Measurements from ENCODE around the gene PPP2R2C.

- TF ChIP-seq CTCF (IDR thresholded peaks at IDR 0.05; ENCODE audit: poor library complexity, severe bottlenecking) (no peak), EZH2 (IDR thresholded peaks at IDR 0.05; ENCODE audit: borderline replicate concordance, insufficient read depth, low read length, poor library complexity, severe bottlenecking) (no peak), MXI1 (conservative IDR thresholded peaks at IDR 0.05; ENCODE audit: poor library complexity, severe bottlenecking) (no peak), REST (IDR thresholded peaks at IDR 0.05; ENCODE audit: borderline replicate concordance) (no peak), SMC3 (conservative IDR thresholded peaks at IDR 0.05; ENCODE audit: poor library complexity) (no peak), POLR2AphosphoS5 (IDR thresholded peaks at IDR 0.05) (no peak)
Observed at GRCh38 chr4:6396696-6397236, 75.6 kb downstream of the PPP2R2C start.
